Aorta (tissue), 5 donors: ENCODE measurements around the gene IFI27L2. TPM values are rescaled to one million over a fixed set of nuclear protein-coding genes. Genes with fewer than 3 reads are reported as not detected.

Source experiments
- ATAC-seq: fragments of 200-7000 bp; cut with Tn5 transposase; one replicate; pipeline ENCODE4 v1.9.1; 2022; ENCODE audit warnings: moderate library complexity; ENCODE audit not compliant: low FRiP score
- DNase-seq, 2 donors: peaks; one replicate each; pipeline ENCODE4 v3.0.0-alpha.2; 2020
- H3K27ac ChIP-seq, 2 donors: one replicate each; pipeline ENCODE4 v1.5.1; 2013; ENCODE audit warnings: low read length in 2 of 2, mild to moderate bottlenecking in 2 of 2, moderate library complexity in 2 of 2, control low read depth in 1 of 2, inconsistent platforms in 1 of 2, low read depth in 1 of 2
- H3K27me3 ChIP-seq, 2 donors: one replicate each; pipeline ENCODE4 v1.6.1; 2013; ENCODE audit warnings: control low read depth in 1 of 2, low read length in 1 of 2, mild to moderate bottlenecking in 1 of 2, moderate library complexity in 1 of 2; ENCODE audit not compliant: insufficient read depth in 2 of 2, control insufficient read depth in 1 of 2
- H3K36me3 ChIP-seq, 2 donors: one replicate each; pipeline ENCODE4 v1.6.1; 2013; ENCODE audit warnings: control low read depth in 1 of 2, low read length in 1 of 2, mild to moderate bottlenecking in 1 of 2; ENCODE audit not compliant: insufficient read depth in 2 of 2, control insufficient read depth in 1 of 2
- H3K4me1 ChIP-seq, 2 donors: one replicate each; pipeline ENCODE4 v1.6.1; 2013; ENCODE audit warnings: low read length in 2 of 2, control low read depth in 1 of 2, mild to moderate bottlenecking in 1 of 2, moderate library complexity in 1 of 2; ENCODE audit not compliant: insufficient read depth in 2 of 2, control insufficient read depth in 1 of 2
- H3K4me3 ChIP-seq, 2 donors: one replicate each; pipeline ENCODE4 v1.5.1; 2013; ENCODE audit warnings: low read length in 2 of 2, control low read depth in 1 of 2, mild to moderate bottlenecking in 1 of 2
- H3K9me3 ChIP-seq: one replicate; pipeline ENCODE4 v1.6.1; 2013; ENCODE audit warnings: mild to moderate bottlenecking, low read length; ENCODE audit not compliant: control insufficient read depth
- WGBS, 2 donors: extraction: QIAGEN DNeasy Blood & Tissue Kit; methylation state at CpG; one replicate each; pipeline ENCODE4 v1.1.7; 2013; 5-methylcytosine and 5-hydroxymethylcytosine counted together
- intact Hi-C, 2 donors: fragments of 100-400 bp; cut with DNase I; formaldehyde crosslinking; loops; one replicate each; pipeline versions ENCODE4 v1.14.2 to v1.15.0; 2022
- polyA plus RNA-seq, 2 donors: library from polyadenylated mRNA; stranded (reverse); fragments of 200-250 nt; gene quantifications; one replicate each; pipeline ENCODE4 v1.2.3, GENCODE V29; 2013
- total RNA-seq, 2 donors: library from RNA; stranded (reverse); fragmentation: NEBNext Ultra II Directional; extraction: Animal tissue kit (Norgen Biotek cat#: 25700); gene quantifications; one replicate each; pipeline ENCODE4 v1.2.1, GENCODE V29; 2021
- donor health status: healthy with polysubstance abuse.
- donor health status: Bipolar disorder and iron deficiency.
- donor health status: DM: no; HTN: no; CAD: no.
- donor health status: DM: no; HTN: no; CAD: no.
- donor health status: DM: yes; HTN: yes; CAD: no.

Gene IFI27L2
- total and polyA plus RNA-seq, 4 donors: 52.4 to 168 (median 103) TPM

GRCh38 chr14:94123296-94123695, 6.1 kb downstream of the IFI27L2 start:
- intact Hi-C loops: no loop called here
- Histone ChIP-seq H3K36me3 (no peaks in the 10 kb centered on the region), H3K4me3 (no peak overlapping the region), H3K4me1 (no peaks in the 10 kb centered on the region), H3K27ac (no peak overlapping the region), H3K27me3 (no peaks in the 10 kb centered on the region), H3K9me3 (peaks cover 8% of the 10 kb centered on the region)
- no peak for DNase-seq
- 92 to 93% methylated on average over 9 of the region's 9 CpGs for WGBS, 2 donors
- ATAC-seq: no peak

DNA sequence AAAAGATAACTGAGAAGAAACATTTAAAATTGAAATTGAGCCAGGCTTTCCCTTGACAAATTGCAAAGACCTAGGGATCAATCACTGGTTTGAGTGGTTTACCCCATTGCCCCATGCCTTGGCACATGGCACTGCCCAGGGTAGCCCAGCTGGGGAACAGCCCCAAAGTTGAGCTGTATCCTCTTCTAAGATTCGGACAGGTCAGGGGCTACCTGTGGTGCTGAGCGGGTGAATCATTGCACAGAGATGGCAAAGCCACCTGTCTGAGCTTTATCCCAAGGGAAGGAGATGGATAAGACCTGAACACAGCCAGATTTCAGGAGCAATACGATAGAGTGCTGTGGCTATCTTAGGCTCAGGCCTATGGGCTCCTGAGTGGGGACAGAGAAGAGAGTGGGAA, 7.0 kb downstream of the IFI27L2 start:
- Histone ChIP-seq H3K9me3 (peaks cover 8% of the 10 kb centered on the region), H3K27ac (no peak overlapping the region), H3K27me3 (no peaks in the 10 kb centered on the region), H3K4me3 (no peak overlapping the region), H3K36me3 (no peaks in the 10 kb centered on the region), H3K4me1 (no peaks in the 10 kb centered on the region)
- 64 to 92% methylated on average over 3 of the region's 3 CpGs for WGBS, 2 donors
- no peak for DNase-seq
- no peak for ATAC-seq
- intact Hi-C loops: no loop called here

GRCh38 chr14:94121485-94121884, 7.9 kb downstream of the IFI27L2 start:
- Histone ChIP-seq H3K4me1 (no peaks in the 10 kb centered on the region), H3K9me3 (peaks cover 8% of the 10 kb centered on the region), H3K4me3 (no peak overlapping the region), H3K27ac (no peak overlapping the region), H3K36me3 (no peaks in the 10 kb centered on the region), H3K27me3 (no peaks in the 10 kb centered on the region)
- 38 to 50% methylated on average over 3 of the region's 3 CpGs for WGBS, 2 donors
- ATAC-seq: no peak
- DNase-seq: no peak
- intact Hi-C loops: no loop called here

DNA sequence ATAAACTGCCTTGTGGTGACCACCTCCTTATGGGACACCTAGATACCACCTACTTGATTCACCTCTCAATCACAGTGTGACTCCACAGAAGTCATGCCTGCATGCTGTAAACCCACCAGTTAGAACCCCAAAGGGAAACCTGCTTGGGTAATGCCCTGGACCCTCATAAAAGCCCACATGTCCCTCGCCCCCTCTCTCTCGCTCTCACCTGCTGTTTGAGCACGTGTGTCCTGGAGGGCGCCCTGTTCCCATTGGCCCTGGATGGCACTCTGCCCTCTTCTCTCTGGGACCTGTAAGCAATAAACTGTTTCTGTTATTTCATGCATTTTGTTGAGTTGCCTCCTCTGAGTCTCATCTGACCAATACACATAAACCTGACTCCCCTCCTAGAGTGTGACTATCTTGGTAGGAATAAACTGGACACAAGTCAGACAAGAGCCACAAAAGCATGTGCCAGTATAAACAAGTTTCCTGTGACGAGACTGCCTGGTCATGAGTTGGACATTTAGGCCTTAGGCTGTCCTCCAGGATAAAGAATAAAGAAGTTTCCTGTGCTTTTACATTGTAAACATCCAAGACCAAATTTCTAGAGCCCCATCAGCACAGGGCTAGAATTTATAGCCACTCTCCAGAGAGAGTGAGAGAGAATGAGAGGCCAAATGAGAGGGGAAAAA, 8.6 kb downstream of the IFI27L2 start:
- Histone ChIP-seq H3K36me3 (no peaks in the 10 kb centered on the region), H3K27me3 (no peaks in the 10 kb centered on the region), H3K9me3 (peaks cover 8% of the 10 kb centered on the region), H3K4me3 (no peak overlapping the region), H3K27ac (no peak overlapping the region), H3K4me1 (no peaks in the 10 kb centered on the region)
- WGBS, 2 donors: 70 to 72% methylated on average over 5 of the region's 5 CpGs
- intact Hi-C loops: no loop called here
- ATAC-seq: no peak
- DNase-seq: no peak

DNA sequence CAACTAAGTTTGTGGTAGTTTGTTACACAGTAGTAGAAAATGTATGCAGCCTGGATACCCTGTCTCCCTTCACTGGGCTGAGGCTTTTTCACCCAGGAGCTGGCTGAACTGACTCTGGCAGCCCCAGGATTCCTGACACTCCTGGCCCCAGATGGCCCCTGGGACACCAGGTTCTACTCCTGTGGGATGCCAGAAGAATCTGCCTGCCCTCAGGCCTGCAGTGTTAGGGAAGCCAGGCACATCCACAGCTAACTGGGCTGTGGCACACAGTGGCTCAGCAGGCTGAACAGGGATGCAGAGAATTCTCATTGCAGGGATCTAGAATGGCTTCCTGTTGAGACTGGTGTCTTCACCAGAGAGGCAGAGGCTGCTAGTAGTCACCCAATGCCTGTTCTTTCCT, 10.3 kb downstream of the IFI27L2 start:
- DNase-seq (no peak), ATAC-seq (no peak)
- Histone ChIP-seq H3K27me3 (no peaks in the 10 kb centered on the region), H3K27ac (no peak overlapping the region), H3K4me3 (no peak overlapping the region), H3K9me3 (peaks cover 8% of the 10 kb centered on the region), H3K4me1 (no peaks in the 10 kb centered on the region), H3K36me3 (no peaks in the 10 kb centered on the region)
- intact Hi-C loops: no loop called here

- intact Hi-C loops: no loop called here
These were observed 11.5 kb downstream of the IFI27L2 start for GRCh38 chr14:94117856-94118255.

GRCh38 chr14:94116701-94117100, 12.7 kb downstream of the IFI27L2 start:
- no peaks in the 10 kb centered on the region for H3K36me3 ChIP-seq
- WGBS, 2 donors: 84 to 90% methylated on average over 10 of the region's 10 CpGs
- H3K27ac ChIP-seq: no peak overlapping the region
- no peak for DNase-seq
- no peak for ATAC-seq
- H3K27me3 ChIP-seq: no peaks in the 10 kb centered on the region
- H3K4me3 ChIP-seq: no peak overlapping the region
- intact Hi-C loops: no loop called here
- no peaks in the 10 kb centered on the region for H3K4me1 ChIP-seq
- H3K9me3 ChIP-seq: peaks cover 8% of the 10 kb centered on the region

More at GRCh38 chr14:94117856-94118255, 11.5 kb downstream of the IFI27L2 start:
- H3K9me3 ChIP-seq: peaks cover 8% of the 10 kb centered on the region
- ATAC-seq (no peak), DNase-seq (no peak)
- no peaks in the 10 kb centered on the region for H3K4me1 ChIP-seq
- 76 to 77% methylated on average over 9 of the region's 9 CpGs for whole genome bisulfite sequencing, 2 donors
- no peaks in the 10 kb centered on the region for H3K27me3 ChIP-seq
- H3K4me3 ChIP-seq: no peak overlapping the region
- H3K27ac ChIP-seq: no peak overlapping the region
- no peaks in the 10 kb centered on the region for H3K36me3 ChIP-seq

GRCh38 chr14:94115631-94116030, 13.8 kb downstream of the IFI27L2 start:
- ATAC-seq (no peak), DNase-seq (no peak)
- no peaks in the 10 kb centered on the region for H3K4me1 ChIP-seq
- H3K4me3 ChIP-seq: no peak overlapping the region
- 87 to 90% methylated on average over 15 of the region's 15 CpGs for WGBS, 2 donors
- peaks cover 8% of the 10 kb centered on the region for H3K9me3 ChIP-seq
- H3K27ac ChIP-seq: no peak overlapping the region
- intact Hi-C loops: no loop called here
- H3K27me3 ChIP-seq: no peaks in the 10 kb centered on the region
- no peaks in the 10 kb centered on the region for H3K36me3 ChIP-seq

GRCh38 chr14:94115058-94115591, 14.3 kb downstream of the IFI27L2 start:
- intact Hi-C loops: no loop called here
- 40 to 45% methylated on average over 4 of the region's 4 CpGs for WGBS, 2 donors
- no peaks in the 10 kb centered on the region for H3K4me1 ChIP-seq
- no peak overlapping the region for H3K27ac ChIP-seq
- H3K4me3 ChIP-seq: no peak overlapping the region
- H3K36me3 ChIP-seq: no peaks in the 10 kb centered on the region
- DNase-seq (no peak), ATAC-seq (peak; percentile 37)
- H3K9me3 ChIP-seq: peaks cover 7% of the 10 kb centered on the region
- H3K27me3 ChIP-seq: no peaks in the 10 kb centered on the region
